HepG2 (cell line): Measurements from ENCODE around the gene ARHGEF1. TPM values are rescaled to one million over a fixed set of nuclear protein-coding genes. Genes with fewer than 3 reads are reported as not detected.

Experiments used
- ATAC-seq: fragments of 200-7000 bp; cut with Tn5 transposase; 3 replicates; pipeline ENCODE4 v1.9.1; 2020; ENCODE audit warnings: mild to moderate bottlenecking, moderate library complexity
- BruUV-seq: library from RNA; stranded (reverse); fragments of 400-500 nt; replicated peaks from 2 replicates; lab custom pipeline; 2021; lab: Mats Ljungman, UMichigan
- CTCF ChIA-PET: fragments of 300-600 bp; formaldehyde crosslinking; extraction: SDS; loops from one replicate; lab custom pipeline; 2021; ENCODE audit warnings: low total read pairs, inconsistent platforms, low intra/inter-chr PET ratio; lab: Yijun Ruan, JAX
- POLR2A ChIA-PET: fragments of 350-600 bp; sonication (Branson Sonifier 250); formaldehyde crosslinking; loops from one replicate; lab custom pipeline; 2020; ENCODE audit warnings: antibody characterized with exemption, inconsistent platforms; lab: Yijun Ruan, JAX
- DNase-seq: peaks from one replicate; pipeline ENCODE4 v3.0.0-alpha.2; 2015; ENCODE audit warnings: low spot score
- FAIRE-seq: peaks from 3 replicates; lab custom pipeline; 2011; peaks lifted over from hg19 to GRCh38; lab: Jason Lieb, UNC
- H2AFZ ChIP-seq: one replicate; pipeline ENCODE4 v1.6.1; 2011; ENCODE audit warnings: low read length, inconsistent platforms
- H3K27ac ChIP-seq: fragments of 300-600 bp; 3 replicates; pipeline ENCODE4 v1.8.0; 2011; ENCODE audit warnings: mixed run types, mild to moderate bottlenecking, mixed read lengths, low read length, inconsistent platforms; ENCODE audit not compliant: insufficient read depth; ENCODE audit errors: extremely low read length
- H3K27me3 ChIP-seq, 2 experiments: fragments of 200-600 bp in 1 of 2; 2 replicates in 1 of 2; 3 replicates in 1 of 2; pipeline versions ENCODE4 v1.6.0 to v1.8.0; 2011; ENCODE audit warnings: low read length in 2 of 2, mild to moderate bottlenecking in 2 of 2, moderate library complexity in 2 of 2, inconsistent platforms in 1 of 2; ENCODE audit not compliant: insufficient read depth in 2 of 2, control insufficient read depth in 1 of 2
- H3K36me3 ChIP-seq, 2 experiments: fragments of 200-600 bp in 1 of 2; replicated peaks in 1 of 2; 2 replicates in 1 of 2; 3 replicates in 1 of 2; pipeline versions ENCODE4 v1.5.1 to v1.8.0; 2011; ENCODE audit warnings: low read length in 2 of 2, inconsistent platforms in 1 of 2; ENCODE audit not compliant: insufficient read depth in 2 of 2, control insufficient read depth in 1 of 2
- H3K4me1 ChIP-seq: 2 replicates; pipeline ENCODE4 v1.5.1; 2012; ENCODE audit warnings: low read length, inconsistent platforms; ENCODE audit not compliant: insufficient read depth
- H3K4me2 ChIP-seq: 2 replicates; pipeline ENCODE4 v1.6.0; 2011; ENCODE audit warnings: low read depth, low read length, inconsistent platforms
- H3K4me3 ChIP-seq, 3 experiments: fragments of 200-600 bp in 1 of 3; sonication (generic), shearing (Covaris generic) in 1 of 3; replicated peaks in 1 of 3; 2 replicates each; pipeline ENCODE4 v1.5.1; 2011 to 2016; ENCODE audit warnings: low read length in 3 of 3, inconsistent platforms in 2 of 3, low read depth in 2 of 3, mild to moderate bottlenecking in 2 of 3, control low read depth in 1 of 3, mixed read lengths in 1 of 3; ENCODE audit not compliant: insufficient read depth in 1 of 3
- H3K79me2 ChIP-seq: one replicate; pipeline ENCODE4 v1.6.1; 2011; ENCODE audit warnings: low read length, inconsistent platforms; ENCODE audit not compliant: insufficient read depth
- H3K9ac ChIP-seq: 2 replicates; pipeline ENCODE4 v1.6.0; 2011; ENCODE audit warnings: mild to moderate bottlenecking, low read depth, low read length, inconsistent platforms; ENCODE audit not compliant: insufficient read depth
- H3K9me3 ChIP-seq: 2 replicates; pipeline ENCODE4 v1.5.1; 2012; ENCODE audit warnings: mild to moderate bottlenecking, low read length
- H4K20me1 ChIP-seq: 2 replicates; pipeline ENCODE4 v1.6.0; 2011; ENCODE audit warnings: inconsistent platforms, mild to moderate bottlenecking, low read length, moderate library complexity; ENCODE audit not compliant: insufficient read depth
- ATRX ChIP-seq: sonication (generic); formaldehyde crosslinking; IDR thresholded peaks from 2 replicates; pipeline ENCODE4 v1.4.0; 2020; ENCODE audit warnings: missing genetic modification reagents, borderline replicate concordance
- ZNF646 ChIP-seq: sonication (generic); formaldehyde crosslinking; IDR thresholded peaks from 2 replicates; pipeline ENCODE4 v1.9.0; 2021; ENCODE audit warnings: mild to moderate bottlenecking, missing genetic modification reagents
- WGBS: methylation state at CpG from one replicate; pipeline ENCODE4 v1.1.6; 2017; ENCODE audit warnings: low lambda C conversion rate; 5-methylcytosine and 5-hydroxymethylcytosine counted together
- in situ Hi-C: cut with HindIII; loops from 2 replicates; pipeline ENCODE4 v1.10.0; 2017; ENCODE audit warnings: low pct_unique_long_range_greater_than_20kb; ENCODE audit not compliant: extremely low pct_ligation_motif_present
- intact Hi-C: fragments of 100-400 bp; cut with micrococcal nuclease; formaldehyde crosslinking; loops from one replicate; pipeline ENCODE4 v1.10.0; 2022; ENCODE audit not compliant: unreplicated experiment
- polyA plus RNA-seq, 8 experiments: library from polyadenylated mRNA; depleted of rRNA in 3 of 8; stranded (reverse) in 7 of 8; unstranded in 1 of 8; fragments of >200 nt; fragmentation: Illumina TruSeq in 4 of 8; extraction: Trizol in 4 of 8; gene quantifications; 2 replicates each; pipeline versions ENCODE4 v1.2.1 to v1.2.3, GENCODE V29; 2011 to 2016; ENCODE audit warnings: low read depth in 4 of 8, missing spikeins in 1 of 8, mixed read lengths in 1 of 8; ENCODE audit not compliant: insufficient read depth in 1 of 8
- total RNA-seq, 5 experiments: library from RNA; depleted of rRNA; stranded (reverse); fragments of >200 nt; fragmentation: Illumina TruSeq; extraction: Trizol; gene quantifications; 2 replicates each; pipeline ENCODE4 v1.2.3, GENCODE V29; 2016; ENCODE audit warnings: low read depth in 1 of 5

Gene ARHGEF1
- total and polyA plus RNA-seq, 2 of the 13 experiments (the other 11 are each of a cell fraction or from before 2014, with no cell fraction given): 33.7 to 34.7 TPM

- no peaks in the 10 kb centered on the region for H3K36me3 ChIP-seq
- peaks cover 10 to 35% of the 10 kb centered on the region in 2 experiments for H3K27me3 ChIP-seq
- 43% methylated on average over 4 of the region's 12 CpGs for WGBS
- H3K79me2 ChIP-seq: no peaks in the 10 kb centered on the region
- BruUV-seq: no TSS peak
- H3K4me2 ChIP-seq: no peak overlapping the region
- intact Hi-C loops (no loop called here), in situ Hi-C loops (no loop called here)
- H3K4me1 ChIP-seq: no peaks in the 10 kb centered on the region
- H3K9ac ChIP-seq: no peak overlapping the region
- H3K4me3 ChIP-seq: no peak overlapping the region
- CTCF ChIA-PET: no interaction called here
- no peak overlapping the region for H3K27ac ChIP-seq
- no peak for ATAC-seq
- DNase-seq: no peak
- H2AFZ ChIP-seq: no peak overlapping the region
- TF ChIP-seq ZNF646 (CRISPR knock-in tag): 0 out of 2 replicates have a peak, but pooled peaks have one; percentile 10
- no peak for TF ChIP-seq ATRX (CRISPR knock-in tag)
- no peaks in the 10 kb centered on the region for H3K9me3 ChIP-seq
- POLR2A ChIA-PET: no interaction called here
- no peak for FAIRE-seq
- H4K20me1 ChIP-seq: no peaks in the 10 kb centered on the region
Observed at GRCh38 chr19:41917676-41918075, 34.7 kb downstream of the ARHGEF1 start.
